ENCODE data around the gene GTPBP4.

GTPBP4 gene

DNA sequence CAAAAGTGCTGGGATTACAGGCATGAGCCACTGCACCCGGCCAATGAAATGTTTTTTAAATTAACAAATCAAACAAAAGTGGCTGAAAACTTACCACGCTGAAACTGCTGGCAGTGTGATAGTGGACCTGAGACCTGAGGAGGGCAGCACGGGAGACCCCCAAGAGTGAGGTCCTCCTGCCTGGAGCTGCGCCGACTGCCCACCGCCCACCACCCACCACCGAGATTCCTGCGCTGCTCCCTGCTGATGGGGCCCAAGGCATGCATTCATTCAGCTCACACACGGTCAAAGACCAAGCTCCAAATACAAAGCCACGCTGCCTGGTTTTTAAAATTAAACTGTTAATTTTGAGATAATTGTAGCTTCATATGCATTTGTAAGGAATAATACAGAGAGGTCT is 40.4 kb upstream of the GTPBP4 start:
- TF ChIP-seq, protein P1, sequence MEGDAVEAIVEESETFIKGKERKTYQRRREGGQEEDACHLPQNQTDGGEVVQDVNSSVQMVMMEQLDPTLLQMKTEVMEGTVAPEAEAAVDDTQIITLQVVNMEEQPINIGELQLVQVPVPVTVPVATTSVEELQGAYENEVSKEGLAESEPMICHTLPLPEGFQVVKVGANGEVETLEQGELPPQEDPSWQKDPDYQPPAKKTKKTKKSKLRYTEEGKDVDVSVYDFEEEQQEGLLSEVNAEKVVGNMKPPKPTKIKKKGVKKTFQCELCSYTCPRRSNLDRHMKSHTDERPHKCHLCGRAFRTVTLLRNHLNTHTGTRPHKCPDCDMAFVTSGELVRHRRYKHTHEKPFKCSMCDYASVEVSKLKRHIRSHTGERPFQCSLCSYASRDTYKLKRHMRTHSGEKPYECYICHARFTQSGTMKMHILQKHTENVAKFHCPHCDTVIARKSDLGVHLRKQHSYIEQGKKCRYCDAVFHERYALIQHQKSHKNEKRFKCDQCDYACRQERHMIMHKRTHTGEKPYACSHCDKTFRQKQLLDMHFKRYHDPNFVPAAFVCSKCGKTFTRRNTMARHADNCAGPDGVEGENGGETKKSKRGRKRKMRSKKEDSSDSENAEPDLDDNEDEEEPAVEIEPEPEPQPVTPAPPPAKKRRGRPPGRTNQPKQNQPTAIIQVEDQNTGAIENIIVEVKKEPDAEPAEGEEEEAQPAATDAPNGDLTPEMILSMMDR (conservative IDR thresholded peaks at IDR 0.05; ENCODE audit: control insufficient read depth, insufficient read depth, low read depth, low read length): no peak
- no peak overlapping the region for H3K4me3 ChIP-seq (ENCODE audit: control insufficient read depth, low read depth, low read length)
- no peak for DNase-seq (ENCODE audit: low read depth)

DNA sequence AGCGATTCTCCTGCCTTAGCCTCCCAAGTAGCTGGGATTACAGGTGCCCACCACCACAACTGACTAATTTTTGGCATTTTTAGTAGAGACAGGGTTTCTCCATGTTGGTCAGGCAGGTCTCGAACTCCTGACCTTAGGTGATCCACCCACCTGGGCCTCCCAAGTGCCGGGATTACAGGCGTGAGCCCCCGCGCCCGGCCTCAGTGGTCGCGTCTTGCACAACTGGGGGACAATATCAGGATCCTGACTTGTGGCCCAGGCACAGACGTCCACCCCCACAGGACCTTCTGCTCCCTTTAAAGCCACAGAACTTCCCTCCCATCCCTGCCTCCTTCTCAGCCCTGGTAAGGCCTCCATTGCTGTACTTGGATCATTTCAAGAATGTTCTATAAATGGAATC is 39.9 kb upstream of the GTPBP4 start:
- H3K4me3 ChIP-seq (ENCODE audit: control insufficient read depth, low read depth, low read length): no peak overlapping the region
- no peak for DNase-seq (ENCODE audit: low read depth)
- TF ChIP-seq, protein P1 (conservative IDR thresholded peaks at IDR 0.05; ENCODE audit: control insufficient read depth, insufficient read depth, low read depth, low read length): no peak

DNA sequence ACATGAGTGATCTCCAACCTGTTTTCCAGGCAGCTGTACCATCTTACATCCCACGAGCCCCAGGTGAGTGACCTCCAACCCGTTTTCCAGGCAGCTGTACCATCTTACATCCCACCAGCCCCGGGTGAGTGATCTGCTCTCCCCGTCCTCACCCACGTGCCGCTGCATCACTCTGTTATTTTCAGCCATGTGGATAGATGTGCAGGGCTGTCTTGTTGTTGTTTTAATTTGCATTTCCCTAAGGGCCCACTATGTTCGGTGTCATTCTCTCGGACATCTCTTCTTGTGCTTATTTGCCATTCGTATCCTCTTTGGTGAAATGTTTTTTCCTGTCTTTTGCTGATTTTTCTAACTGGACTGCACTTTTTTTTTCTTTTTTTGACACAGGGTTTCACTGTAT is 38.8 kb upstream of the GTPBP4 start:
- TF ChIP-seq, protein P1 (conservative IDR thresholded peaks at IDR 0.05; ENCODE audit: control insufficient read depth, insufficient read depth, low read depth, low read length): no peak

DNA sequence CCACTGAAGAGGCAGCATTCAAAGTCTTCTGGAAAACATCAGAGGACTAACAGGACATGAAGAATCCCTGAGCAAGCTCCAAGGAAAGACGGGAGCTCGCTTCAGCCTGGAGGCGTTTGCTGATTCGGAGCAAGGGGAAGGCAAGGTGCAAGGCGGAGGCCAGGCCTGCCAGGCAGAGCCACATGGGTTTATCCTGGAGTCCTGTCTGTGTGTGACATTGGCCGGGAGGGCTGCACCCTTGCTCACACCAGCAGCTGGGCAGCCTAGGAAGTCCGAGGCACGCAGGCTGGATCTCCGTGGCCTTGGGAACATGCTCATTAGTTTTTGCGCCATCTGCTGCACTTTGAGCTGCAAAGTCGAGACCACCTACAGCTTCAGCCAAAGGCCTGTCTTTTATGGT is 34.4 kb upstream of the GTPBP4 start:
- no peak overlapping the region for H3K4me3 ChIP-seq (ENCODE audit: control insufficient read depth, low read depth, low read length)

More for the DNA sequence above, 38.8 kb upstream of the GTPBP4 start:
- no peak for DNase-seq (ENCODE audit: low read depth)
- no peak overlapping the region for H3K4me3 ChIP-seq (ENCODE audit: control insufficient read depth, low read depth, low read length)

DNA sequence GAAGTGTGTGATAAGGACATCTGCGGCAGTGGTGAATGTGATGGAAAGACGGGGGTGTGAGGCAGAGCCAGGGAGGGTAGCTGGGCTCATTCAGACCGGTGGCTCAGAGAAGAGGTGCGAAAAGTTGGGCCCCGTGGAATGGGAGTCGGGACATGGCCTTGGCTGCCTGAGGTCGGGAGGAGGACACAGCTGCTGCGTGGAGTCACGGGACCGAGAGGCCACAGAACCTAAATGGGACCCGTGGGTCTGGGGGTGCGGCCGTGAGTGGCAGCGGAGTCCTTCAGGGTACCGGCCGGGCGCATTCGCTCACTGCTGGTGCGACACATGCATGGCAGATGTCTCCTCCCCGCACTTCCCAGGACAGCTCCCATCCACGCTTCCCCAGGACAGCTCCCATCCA is 33.8 kb upstream of the GTPBP4 start:
- no peak for DNase-seq (ENCODE audit: low read depth)
- TF ChIP-seq, protein P1 (conservative IDR thresholded peaks at IDR 0.05; ENCODE audit: control insufficient read depth, insufficient read depth, low read depth, low read length): no peak
- H3K4me3 ChIP-seq (ENCODE audit: control insufficient read depth, low read depth, low read length): no peak overlapping the region

More for the DNA sequence above, 34.4 kb upstream of the GTPBP4 start:
- TF ChIP-seq, protein P1 (conservative IDR thresholded peaks at IDR 0.05; ENCODE audit: control insufficient read depth, insufficient read depth, low read depth, low read length): no peak
- DNase-seq (ENCODE audit: low read depth): no peak

DNA sequence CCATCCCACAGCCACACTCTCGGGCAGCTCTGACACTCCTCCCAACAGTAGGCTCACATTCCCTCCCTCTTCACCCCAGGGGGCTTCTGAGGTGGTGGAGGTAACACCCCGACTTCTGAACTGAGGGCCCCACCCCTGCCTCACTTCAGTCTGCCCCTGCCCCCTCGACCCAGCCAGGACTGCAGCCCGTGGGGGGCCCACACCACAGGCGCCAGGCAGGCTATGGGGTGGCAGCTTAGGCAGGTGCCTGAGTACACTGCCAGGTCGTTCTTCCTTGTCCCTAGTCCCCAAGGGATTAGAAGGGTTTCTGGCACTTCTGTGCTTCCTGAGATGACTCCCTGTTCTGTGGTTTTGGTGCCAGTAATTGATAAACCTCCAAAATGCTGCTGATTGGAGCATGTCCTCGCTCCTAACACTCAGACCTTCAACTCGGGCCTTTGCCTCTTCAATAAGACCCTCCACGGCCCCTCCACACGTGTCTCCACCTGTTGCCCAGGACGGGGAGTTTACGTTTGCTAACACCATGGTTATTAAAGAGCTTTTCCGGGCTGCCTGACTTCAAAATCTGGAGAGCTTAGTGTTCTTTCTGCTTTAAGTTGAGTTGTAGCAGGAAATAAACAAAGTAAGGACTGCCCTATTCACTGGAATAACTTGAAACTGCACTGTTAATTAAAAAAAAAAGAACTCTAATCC is 33.0 kb upstream of the GTPBP4 start:
- no peak for DNase-seq (ENCODE audit: low read depth)
- TF ChIP-seq, protein P1 (conservative IDR thresholded peaks at IDR 0.05; ENCODE audit: control insufficient read depth, insufficient read depth, low read depth, low read length): no peak
- no peak overlapping the region for H3K4me3 ChIP-seq (ENCODE audit: control insufficient read depth, low read depth, low read length)

All from fibroblast of mammary gland (primary cell).